Hepatocyte (in vitro differentiated cells): ENCODE results near the gene EPHB1. TPM values are rescaled to one million over a fixed set of nuclear protein-coding genes. Genes with fewer than 3 reads are reported as not detected.

ENCODE experiments used
- DNase-seq: peaks from one replicate; pipeline ENCODE4 v3.0.0-alpha.2; 2016; ENCODE audit warnings: low spot score
- H2AFZ ChIP-seq: fragments of 200-600 bp; sonication (generic); 2 replicates; pipeline ENCODE4 v1.6.0; 2016; ENCODE audit warnings: antibody characterized with exemption, mild to moderate bottlenecking
- H3K27ac ChIP-seq: fragments of 200-600 bp; sonication (generic); 2 replicates; pipeline ENCODE4 v1.5.1; 2016; ENCODE audit warnings: mild to moderate bottlenecking
- H3K27me3 ChIP-seq: fragments of 200-600 bp; sonication (generic); 2 replicates; pipeline ENCODE4 v1.6.1; 2016
- H3K36me3 ChIP-seq: fragments of 200-600 bp; sonication (generic); replicated peaks from 2 replicates; pipeline ENCODE4 v1.5.1; 2016; ENCODE audit warnings: low read depth; ENCODE audit not compliant: insufficient read depth
- H3K4me1 ChIP-seq: fragments of 200-600 bp; sonication (generic); 2 replicates; pipeline ENCODE4 v1.5.1; 2016; ENCODE audit warnings: mild to moderate bottlenecking, moderate library complexity; ENCODE audit not compliant: insufficient read depth
- H3K4me2 ChIP-seq: fragments of 200-600 bp; sonication (generic); 2 replicates; pipeline ENCODE4 v1.6.0; 2016
- H3K4me3 ChIP-seq: fragments of 200-600 bp; sonication (generic); 2 replicates; pipeline ENCODE4 v1.5.1; 2016; ENCODE audit warnings: mild to moderate bottlenecking
- H3K79me2 ChIP-seq: fragments of 200-600 bp; sonication (generic); 2 replicates; pipeline ENCODE4 v1.6.0; 2017; ENCODE audit warnings: mild to moderate bottlenecking
- H3K9me2 ChIP-seq: fragments of 200-600 bp; sonication (generic); replicated peaks from 2 replicates; pipeline ENCODE4 v1.6.0; 2017; ENCODE audit warnings: mild to moderate bottlenecking; ENCODE audit not compliant: insufficient read depth
- H3K9me3 ChIP-seq: fragments of 200-600 bp; sonication (generic); 2 replicates; pipeline ENCODE4 v1.5.1; 2016; ENCODE audit warnings: low read depth, mild to moderate bottlenecking
- H4K20me1 ChIP-seq: fragments of 200-600 bp; sonication (generic); 2 replicates; pipeline ENCODE4 v1.6.0; 2016; ENCODE audit warnings: mild to moderate bottlenecking; ENCODE audit not compliant: insufficient read depth, poor library complexity, severe bottlenecking
- CTCF ChIP-seq: fragments of 200-600 bp; sonication (generic); IDR thresholded peaks from 2 replicates; pipeline ENCODE4 v1.5.1; 2016; ENCODE audit warnings: antibody characterized with exemption, mild to moderate bottlenecking; ENCODE audit not compliant: poor library complexity
- EZH2 ChIP-seq: fragments of 200-600 bp; sonication (generic); IDR thresholded peaks from 2 replicates; pipeline ENCODE4 v1.6.1; 2016; ENCODE audit warnings: antibody characterized with exemption, mild to moderate bottlenecking, borderline replicate concordance
- EZH2phosphoT487 ChIP-seq: fragments of 200-600 bp; sonication (generic); IDR thresholded peaks from one replicate; pipeline ENCODE4 v1.6.1; 2018; ENCODE audit warnings: antibody characterized with exemption, mild to moderate bottlenecking, low read depth, moderate library complexity; ENCODE audit not compliant: unreplicated experiment, severe bottlenecking
- WGBS: methylation state at CpG from one replicate; pipeline ENCODE4 v1.1.6; 2016; ENCODE audit warnings: low lambda C conversion rate; ENCODE audit errors: missing lambda C conversion rate; 5-methylcytosine and 5-hydroxymethylcytosine counted together
- polyA plus RNA-seq: library from polyadenylated mRNA; unstranded; fragments of >200 nt; fragmentation: Nextera tagmentation; extraction: Ambion mirVana; gene quantifications from 2 replicates; pipeline ENCODE4 v1.2.1, GENCODE V29; 2016
- total RNA-seq: library from RNA; depleted of rRNA; stranded (reverse); fragments of >200 nt; gene quantifications from 2 replicates; pipeline ENCODE4 v1.2.3, GENCODE V29; 2014

The EPHB1 gene
- total and polyA plus RNA-seq, 2 experiments from 2014 or later, result 3.3 to 5.6 TPM

GRCh38 chr3:135199137-135199536 is 404.1 kb downstream of the EPHB1 start:
- Histone ChIP-seq H3K27ac (no peak overlapping the region), H2AFZ (no peak overlapping the region), H3K9me2 (no peaks in the 10 kb centered on the region), H3K4me1 (no peaks in the 10 kb centered on the region), H3K4me3 (no peak overlapping the region), H3K9me3 (no peaks in the 10 kb centered on the region), H4K20me1 (no peaks in the 10 kb centered on the region), H3K36me3 (no peaks in the 10 kb centered on the region), H3K79me2 (no peaks in the 10 kb centered on the region), H3K27me3 (no peaks in the 10 kb centered on the region), H3K4me2 (no peak overlapping the region)
- DNase-seq, result no peak
- WGBS, result 76% methylated on average over 2 of the region's 2 CpGs
- TF ChIP-seq EZH2phosphoT487, result no peak
- no peak for TF ChIP-seq CTCF
- no peak for TF ChIP-seq EZH2

- no peak overlapping the region for H3K4me3 ChIP-seq
- 88% methylated on average over 3 of the region's 3 CpGs for WGBS
- no peaks in the 10 kb centered on the region for H3K79me2 ChIP-seq
- no peak overlapping the region for H2AFZ ChIP-seq
- H3K4me2 ChIP-seq, result no peak overlapping the region
- no peaks in the 10 kb centered on the region for H3K27me3 ChIP-seq
- no peaks in the 10 kb centered on the region for H3K4me1 ChIP-seq
- no peaks in the 10 kb centered on the region for H4K20me1 ChIP-seq
- H3K36me3 ChIP-seq, result no peaks in the 10 kb centered on the region
- no peak for DNase-seq
- no peak overlapping the region for H3K27ac ChIP-seq
- H3K9me3 ChIP-seq, result no peaks in the 10 kb centered on the region
- H3K9me2 ChIP-seq, result no peaks in the 10 kb centered on the region
- TF ChIP-seq EZH2 (no peak), EZH2phosphoT487 (no peak), CTCF (no peak)
These were observed 408.0 kb downstream of the EPHB1 start for GRCh38 chr3:135203026-135203425.

DNA sequence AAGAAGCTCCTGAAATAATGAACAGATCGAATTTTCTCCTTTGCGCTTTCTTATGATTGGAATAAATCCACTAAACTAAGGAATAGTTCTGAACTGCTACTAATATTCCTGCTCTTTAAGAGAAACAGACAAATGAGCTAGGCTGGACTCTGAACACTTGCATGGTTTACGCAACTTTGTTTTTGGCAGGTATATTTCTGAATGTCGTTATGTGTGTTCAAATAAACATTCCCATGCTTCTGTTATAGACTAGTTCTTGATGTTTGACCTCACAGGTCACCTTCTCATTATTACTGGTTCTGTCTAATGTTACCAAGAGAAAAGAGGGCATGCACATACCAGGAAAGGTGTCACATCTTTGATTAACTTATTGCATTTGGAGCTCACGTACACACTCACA is 418.2 kb downstream of the EPHB1 start:
- H3K4me2 ChIP-seq, result no peak overlapping the region
- H3K27me3 ChIP-seq, result no peaks in the 10 kb centered on the region
- H4K20me1 ChIP-seq, result no peaks in the 10 kb centered on the region
- 61% methylated on average over 5 of the region's 5 CpGs for WGBS
- H3K9me3 ChIP-seq, result no peaks in the 10 kb centered on the region
- no peak overlapping the region for H3K27ac ChIP-seq
- no peaks in the 10 kb centered on the region for H3K36me3 ChIP-seq
- no peak overlapping the region for H2AFZ ChIP-seq
- no peaks in the 10 kb centered on the region for H3K4me1 ChIP-seq
- H3K9me2 ChIP-seq, result no peaks in the 10 kb centered on the region
- TF ChIP-seq CTCF (no peak), EZH2 (no peak), EZH2phosphoT487 (no peak)
- DNase-seq, result no peak
- H3K4me3 ChIP-seq, result no peak overlapping the region
- H3K79me2 ChIP-seq, result no peaks in the 10 kb centered on the region

DNA sequence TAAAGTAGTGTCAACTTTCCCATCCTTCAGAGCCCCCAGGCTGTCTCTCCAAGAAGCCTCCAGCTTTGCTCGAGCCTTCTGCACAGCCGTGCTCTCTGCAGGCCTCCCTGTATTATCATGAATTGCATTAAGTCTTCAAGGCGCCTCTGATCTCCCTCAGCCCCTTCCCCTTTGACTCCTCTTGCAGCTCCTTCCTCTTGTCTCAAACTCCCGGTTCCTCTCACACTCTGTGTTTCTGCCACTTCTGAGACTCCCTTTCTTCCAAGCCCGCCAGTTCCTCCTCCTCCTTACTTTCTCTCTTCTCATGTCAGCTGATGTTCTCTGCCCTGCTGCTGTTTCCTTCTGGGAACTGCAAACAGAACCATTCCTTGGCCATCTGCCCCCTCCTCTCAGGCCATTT is 418.8 kb downstream of the EPHB1 start:
- TF ChIP-seq CTCF, result no peak
- no peak for TF ChIP-seq EZH2
- no peak for TF ChIP-seq EZH2phosphoT487
- no peak overlapping the region for H3K27ac ChIP-seq
- H3K4me2 ChIP-seq, result no peak overlapping the region
- H3K79me2 ChIP-seq, result no peaks in the 10 kb centered on the region
- H3K27me3 ChIP-seq, result no peaks in the 10 kb centered on the region
- DNase-seq, result no peak
- WGBS, result 71% methylated on average over 5 of the region's 5 CpGs
- no peaks in the 10 kb centered on the region for H3K4me1 ChIP-seq
- no peaks in the 10 kb centered on the region for H3K9me3 ChIP-seq
- no peaks in the 10 kb centered on the region for H4K20me1 ChIP-seq
- H3K9me2 ChIP-seq, result no peaks in the 10 kb centered on the region
- no peak overlapping the region for H3K4me3 ChIP-seq
- H2AFZ ChIP-seq, result no peak overlapping the region
- H3K36me3 ChIP-seq, result no peaks in the 10 kb centered on the region
